Measurements from ENCODE around the gene TMEM120B.
"Not testable (repeated sequence)": the region's sequence is repeated elsewhere in the genome, so short reads cannot be mapped to it uniquely, and the experiment has no call there.

Gene TMEM120B

DNA sequence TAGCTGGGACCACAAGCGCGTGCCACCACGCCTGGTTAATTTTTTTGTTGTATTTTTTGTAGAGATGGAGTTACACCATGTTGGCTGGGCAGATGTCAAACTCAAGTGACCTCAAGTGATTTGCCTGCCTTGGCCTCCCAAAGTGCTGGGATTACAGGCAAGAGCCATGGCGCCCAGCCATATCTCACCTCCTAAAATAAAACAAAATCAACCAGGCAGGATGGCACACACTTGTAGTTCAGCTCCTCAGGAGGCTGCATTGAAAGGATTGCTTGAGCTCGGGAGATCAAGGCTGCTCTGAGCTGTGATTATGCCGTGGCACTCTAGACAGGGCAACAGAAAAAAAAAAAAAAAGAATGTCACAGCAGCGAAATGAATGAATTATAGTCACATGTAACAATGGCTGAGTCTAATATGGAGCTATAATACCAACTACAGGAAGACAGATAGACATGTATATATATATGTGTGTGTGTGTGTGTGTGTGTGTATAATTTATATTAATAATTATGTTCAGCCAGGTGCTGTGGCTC lies 19.3 kb upstream of the TMEM120B start:
- Mint-ChIP-seq H3K27ac (no peak overlapping the region), H3K36me3 (ENCODE audit: low read depth) (no peaks in the 10 kb centered on the region), H3K27me3 (ENCODE audit: low read depth) (peaks cover 2% of the 10 kb centered on the region), H3K9me3 (no peaks in the 10 kb centered on the region), H3K4me3 (no peak overlapping the region), H3K4me1 (ENCODE audit: low read depth) (peaks cover 2% of the 10 kb centered on the region)
- DNase-seq (ENCODE audit: low spot score): no peak

DNA sequence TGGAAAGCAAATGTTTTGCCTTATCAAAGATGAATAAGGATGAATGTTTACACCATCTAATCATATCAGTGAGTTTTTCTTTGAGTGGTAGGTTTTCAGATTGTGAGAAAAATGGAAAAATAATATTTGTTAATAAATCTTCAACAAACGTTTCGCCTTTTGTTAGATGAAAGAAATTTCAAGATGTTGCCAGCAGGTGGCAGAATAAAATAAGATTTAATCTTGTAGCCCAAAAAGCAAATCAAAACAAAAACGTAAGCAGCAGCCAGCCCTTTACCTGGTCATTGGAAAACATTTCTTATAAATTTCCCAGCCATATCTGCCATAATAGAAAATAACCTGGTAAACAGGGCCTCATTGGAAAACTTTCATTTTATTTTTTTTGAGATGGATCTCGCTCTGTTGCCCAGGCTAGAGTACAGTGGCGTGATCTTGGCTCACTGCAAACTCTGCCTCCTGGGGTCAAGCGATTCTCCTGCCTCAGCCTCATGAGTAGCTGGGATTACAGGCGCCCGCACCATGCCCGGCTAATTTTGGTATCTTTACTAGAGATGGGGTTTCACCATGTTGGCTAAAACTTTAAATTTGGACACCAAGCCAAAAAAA lies 15.4 kb upstream of the TMEM120B start:
- H3K36me3 Mint-ChIP-seq (ENCODE audit: low read depth): no peaks in the 10 kb centered on the region
- H3K4me1 Mint-ChIP-seq (ENCODE audit: low read depth): no peaks in the 10 kb centered on the region
- no peak overlapping the region for H3K4me3 Mint-ChIP-seq
- H3K27me3 Mint-ChIP-seq (ENCODE audit: low read depth): peaks cover 5% of the 10 kb centered on the region
- no peak for DNase-seq (ENCODE audit: low spot score)
- H3K27ac Mint-ChIP-seq: no peak overlapping the region
- H3K9me3 Mint-ChIP-seq: no peaks in the 10 kb centered on the region

DNA sequence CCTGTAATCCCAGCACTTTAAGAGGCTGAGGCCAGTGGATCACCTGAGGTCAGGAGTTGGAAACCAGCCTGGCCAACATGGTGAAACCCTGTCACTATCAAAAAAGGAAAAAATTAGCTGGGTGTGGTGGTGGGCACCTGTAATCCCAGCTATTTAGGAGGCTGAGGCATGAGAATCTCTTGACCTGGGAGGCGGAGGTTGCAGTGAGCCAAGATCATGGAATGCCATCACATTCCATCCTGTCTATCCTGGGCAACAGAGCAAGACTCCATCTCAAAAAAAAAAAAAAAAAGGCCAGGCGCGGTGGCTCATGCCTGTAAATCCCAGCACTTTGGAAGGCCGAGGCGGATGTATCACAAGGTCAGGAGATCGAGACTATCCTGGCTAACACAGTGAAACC lies 14.7 kb upstream of the TMEM120B start:
- not testable (repeated sequence) for H3K36me3 Mint-ChIP-seq (ENCODE audit: low read depth); H3K27me3 Mint-ChIP-seq (ENCODE audit: low read depth); H3K9me3 Mint-ChIP-seq; H3K27ac Mint-ChIP-seq; H3K4me3 Mint-ChIP-seq; DNase-seq (ENCODE audit: low spot score); H3K4me1 Mint-ChIP-seq (ENCODE audit: low read depth)

DNA sequence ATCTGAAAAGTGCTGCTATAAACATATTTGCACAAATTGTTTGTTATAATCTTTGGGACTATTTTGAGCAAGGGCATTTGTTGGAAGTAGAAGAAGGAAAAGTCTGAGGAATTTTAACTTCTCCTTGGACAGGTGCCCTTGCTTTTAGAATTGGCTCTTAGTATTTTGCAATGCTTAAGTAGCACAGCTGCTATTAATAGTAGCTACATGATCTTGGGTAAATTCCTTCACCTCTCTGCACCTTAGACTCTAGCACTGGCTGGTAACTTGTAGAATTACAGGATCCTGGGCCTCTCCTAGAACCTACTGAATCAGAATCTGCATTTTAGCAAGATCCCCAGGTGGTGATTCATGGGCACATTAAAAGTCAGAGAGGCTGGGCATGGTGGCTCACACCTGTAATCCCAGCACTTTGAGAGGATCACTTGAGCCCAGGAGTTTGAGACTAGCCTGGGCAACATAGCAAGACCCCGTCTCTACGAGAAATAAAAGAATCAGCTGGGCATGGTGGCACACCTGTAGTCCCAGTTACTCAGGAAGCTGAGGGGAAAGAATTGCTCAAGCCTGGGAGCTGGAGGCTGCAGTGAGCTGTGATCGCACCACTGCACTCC lies 10.8 kb upstream of the TMEM120B start:
- no peak for DNase-seq (ENCODE audit: low spot score)
- Mint-ChIP-seq H3K27ac (no peak overlapping the region), H3K4me1 (ENCODE audit: low read depth) (no peaks in the 10 kb centered on the region), H3K36me3 (ENCODE audit: low read depth) (no peaks in the 10 kb centered on the region), H3K27me3 (ENCODE audit: low read depth) (peaks cover 12% of the 10 kb centered on the region), H3K4me3 (no peak overlapping the region), H3K9me3 (peaks cover 5% of the 10 kb centered on the region)

DNA sequence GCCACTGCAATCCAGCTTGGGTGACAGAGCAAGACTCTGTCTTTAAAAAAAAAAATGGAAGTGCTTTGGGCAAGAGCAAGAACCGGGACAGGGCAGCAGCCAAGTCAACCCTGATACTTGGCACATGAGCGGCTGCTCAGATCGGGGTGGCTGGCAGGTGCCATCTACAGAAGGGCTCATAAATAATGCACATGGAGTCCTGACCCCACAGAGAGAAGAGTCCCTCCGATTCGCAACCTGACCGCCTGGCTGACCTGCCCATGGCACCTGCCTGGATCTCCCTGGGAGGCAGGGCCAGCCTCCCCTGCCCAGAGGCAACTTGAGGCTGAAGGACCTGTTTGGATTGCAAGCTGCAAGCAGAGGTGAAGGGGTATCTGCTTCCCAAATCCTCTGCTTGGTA lies 9.6 kb upstream of the TMEM120B start:
- peaks cover 5% of the 10 kb centered on the region for H3K9me3 Mint-ChIP-seq
- H3K27ac Mint-ChIP-seq: no peak overlapping the region
- no peak for DNase-seq (ENCODE audit: low spot score)
- no peaks in the 10 kb centered on the region for H3K4me1 Mint-ChIP-seq (ENCODE audit: low read depth)
- no peaks in the 10 kb centered on the region for H3K36me3 Mint-ChIP-seq (ENCODE audit: low read depth)
- peaks cover 12% of the 10 kb centered on the region for H3K27me3 Mint-ChIP-seq (ENCODE audit: low read depth)
- no peak overlapping the region for H3K4me3 Mint-ChIP-seq

DNA sequence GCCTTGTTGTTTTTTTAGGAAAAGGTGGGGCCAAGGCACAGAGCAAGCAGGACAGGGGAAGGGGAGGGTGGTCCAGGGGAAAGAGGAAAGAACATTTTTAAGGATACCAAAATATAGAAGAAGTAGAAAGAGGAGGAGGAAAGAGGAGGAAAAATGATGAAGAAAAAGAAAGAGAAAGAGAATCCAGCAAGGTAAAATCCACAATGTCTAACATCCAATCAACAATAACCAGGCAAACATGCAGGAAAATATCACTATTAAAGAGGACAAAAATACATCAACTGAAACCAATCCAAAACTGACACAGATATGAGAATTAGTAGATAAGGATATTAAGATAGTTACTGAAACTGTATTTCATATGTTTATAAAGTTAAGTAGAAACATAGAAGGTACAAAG lies 7.0 kb upstream of the TMEM120B start:
- H3K27me3 Mint-ChIP-seq (ENCODE audit: low read depth): peaks cover 12% of the 10 kb centered on the region
- no peak overlapping the region for H3K4me3 Mint-ChIP-seq
- H3K4me1 Mint-ChIP-seq (ENCODE audit: low read depth): no peaks in the 10 kb centered on the region
- no peaks in the 10 kb centered on the region for H3K36me3 Mint-ChIP-seq (ENCODE audit: low read depth)
- H3K9me3 Mint-ChIP-seq: peaks cover 5% of the 10 kb centered on the region
- no peak for DNase-seq (ENCODE audit: low spot score)
- no peak overlapping the region for H3K27ac Mint-ChIP-seq

DNA sequence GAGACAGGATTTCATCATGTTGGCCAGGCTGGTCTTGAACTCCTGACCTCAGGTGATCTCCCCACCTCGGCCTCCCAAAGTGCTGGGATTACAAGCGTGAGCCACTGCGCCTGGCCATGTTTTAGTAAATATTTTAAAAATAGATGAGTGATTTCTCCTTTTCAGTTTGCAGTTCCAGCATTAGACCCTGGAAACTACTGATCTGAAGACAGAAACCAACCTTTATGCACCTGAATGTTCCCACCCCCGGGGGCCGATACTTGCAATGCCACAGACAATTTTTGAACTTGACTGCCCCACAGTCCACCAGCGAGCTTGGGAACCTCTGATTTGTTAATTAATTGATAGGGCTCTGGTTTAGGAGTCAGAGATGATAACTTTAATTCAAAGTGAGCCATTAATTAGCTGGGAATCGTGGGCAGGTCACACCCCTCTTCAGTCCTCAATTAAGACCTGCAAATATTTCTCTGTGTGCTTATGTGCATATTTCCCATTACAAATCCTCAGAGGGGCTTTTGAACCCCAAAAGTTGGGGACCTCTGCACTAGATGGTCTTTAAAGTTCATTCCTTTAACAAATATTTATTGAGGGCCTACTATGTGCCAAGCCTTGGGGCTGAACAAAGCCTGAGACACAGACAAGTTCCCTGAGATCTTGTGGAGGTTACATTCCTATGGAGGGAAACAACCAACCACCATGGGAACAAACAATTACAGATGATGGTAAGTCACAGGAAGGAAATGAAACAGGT lies 4.1 kb upstream of the TMEM120B start:
- peaks cover 9% of the 10 kb centered on the region for H3K27me3 Mint-ChIP-seq (ENCODE audit: low read depth)
- no peaks in the 10 kb centered on the region for H3K36me3 Mint-ChIP-seq (ENCODE audit: low read depth)
- H3K9me3 Mint-ChIP-seq: peaks cover 5% of the 10 kb centered on the region
- H3K4me3 Mint-ChIP-seq: no peak overlapping the region
- DNase-seq (ENCODE audit: low spot score): no peak
- H3K4me1 Mint-ChIP-seq (ENCODE audit: low read depth): peaks cover 6% of the 10 kb centered on the region
- no peak overlapping the region for H3K27ac Mint-ChIP-seq

DNA sequence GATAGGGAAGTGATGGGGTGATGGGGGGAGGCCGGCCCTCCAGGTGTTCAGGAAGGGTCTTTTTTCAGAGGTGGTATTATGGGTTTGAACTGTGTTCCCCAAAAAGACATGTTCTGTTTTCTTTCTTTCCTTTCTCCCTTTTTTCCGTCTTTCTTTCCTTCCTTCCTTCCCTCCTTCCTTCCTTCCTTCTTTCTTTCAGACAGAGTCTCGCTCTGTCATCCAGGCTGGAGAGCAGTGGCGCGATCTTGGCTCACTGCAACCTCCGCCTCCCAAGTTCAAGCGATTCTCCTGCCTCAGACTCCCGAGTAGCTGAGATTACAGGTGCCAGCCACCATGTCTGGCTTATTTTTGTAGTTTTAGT lies 3.5 kb upstream of the TMEM120B start:
- not testable (repeated sequence) for H3K27ac Mint-ChIP-seq; H3K27me3 Mint-ChIP-seq (ENCODE audit: low read depth); H3K36me3 Mint-ChIP-seq (ENCODE audit: low read depth); DNase-seq (ENCODE audit: low spot score); H3K4me3 Mint-ChIP-seq; H3K9me3 Mint-ChIP-seq; H3K4me1 Mint-ChIP-seq (ENCODE audit: low read depth)

DNA sequence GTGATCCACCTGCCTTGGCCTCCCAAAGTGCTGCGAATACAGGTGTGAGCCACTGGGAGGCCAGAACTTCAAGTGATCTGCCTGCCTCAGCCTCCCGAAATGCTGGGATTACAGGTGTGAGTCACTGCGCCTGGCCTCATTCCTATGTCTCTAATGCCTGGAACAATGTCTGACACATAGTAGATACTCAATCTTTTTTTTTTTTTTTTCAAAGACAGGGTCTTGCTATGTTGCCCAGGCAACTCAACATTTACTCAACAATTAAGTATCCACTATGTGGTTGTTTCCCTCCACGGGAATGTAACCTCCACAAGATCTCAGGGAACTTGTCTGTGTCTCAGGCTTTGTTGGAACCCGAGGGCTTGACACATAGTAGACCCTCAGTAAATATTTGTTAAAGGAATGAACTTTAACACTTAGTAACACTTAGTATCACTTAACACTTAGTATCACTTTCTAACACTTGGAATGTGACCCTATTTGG lies 3.0 kb upstream of the TMEM120B start:
- no peak overlapping the region for H3K27ac Mint-ChIP-seq
- DNase-seq (ENCODE audit: low spot score): no peak
- no peak overlapping the region for H3K4me3 Mint-ChIP-seq
- peaks cover 10% of the 10 kb centered on the region for H3K4me1 Mint-ChIP-seq (ENCODE audit: low read depth)
- H3K36me3 Mint-ChIP-seq (ENCODE audit: low read depth): no peaks in the 10 kb centered on the region
- peaks cover 5% of the 10 kb centered on the region for H3K9me3 Mint-ChIP-seq
- H3K27me3 Mint-ChIP-seq (ENCODE audit: low read depth): peaks cover 9% of the 10 kb centered on the region

DNA sequence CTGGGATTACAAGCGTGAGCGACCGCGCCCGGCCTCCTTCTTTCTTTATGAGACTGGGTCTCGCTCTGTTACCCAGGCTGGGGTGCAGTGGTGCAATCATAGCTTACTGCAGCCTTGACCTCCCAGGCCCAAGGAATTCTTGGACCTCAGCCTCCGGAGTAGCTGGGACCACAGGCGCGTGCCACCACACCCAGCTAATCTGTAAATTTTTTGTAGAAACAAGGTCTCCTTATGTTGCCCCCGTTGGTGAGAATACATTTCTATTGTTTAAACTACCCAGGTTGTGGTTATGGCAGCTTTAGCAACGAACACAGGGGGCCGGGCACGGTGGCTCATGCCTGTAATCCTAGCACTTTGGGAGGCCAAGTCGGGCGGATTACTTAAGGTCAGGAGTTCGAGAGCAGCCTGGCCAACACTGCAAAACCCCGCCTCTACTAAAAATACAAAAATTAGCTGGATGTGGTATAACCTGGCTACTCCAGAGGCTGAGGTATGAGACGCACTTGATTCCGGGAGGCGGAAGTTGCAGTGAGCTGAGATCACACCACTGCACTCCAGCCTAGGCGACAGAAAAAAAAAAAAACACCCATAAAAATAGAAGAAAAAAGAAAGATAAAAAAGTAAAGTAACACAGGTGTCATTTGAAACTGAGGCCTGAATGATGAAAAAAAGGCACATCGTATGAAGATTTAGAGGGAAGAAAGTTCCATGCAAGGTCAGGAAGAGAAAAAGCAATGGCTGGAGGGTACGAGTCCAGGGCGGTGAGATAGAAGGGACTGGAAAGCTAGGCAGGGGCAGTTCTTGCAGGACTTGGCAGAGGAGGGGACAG lies 977 bp upstream of the TMEM120B start:
- Mint-ChIP-seq H3K4me3 (peak overlapping the region; percentile 91), H3K4me1 (ENCODE audit: low read depth) (peaks cover 10% of the 10 kb centered on the region), H3K36me3 (ENCODE audit: low read depth) (no peaks in the 10 kb centered on the region), H3K27ac (peak overlapping the region; percentile 93), H3K27me3 (ENCODE audit: low read depth) (no peaks in the 10 kb centered on the region), H3K9me3 (no peaks in the 10 kb centered on the region)
- no peak for DNase-seq (ENCODE audit: low spot score)

DNA sequence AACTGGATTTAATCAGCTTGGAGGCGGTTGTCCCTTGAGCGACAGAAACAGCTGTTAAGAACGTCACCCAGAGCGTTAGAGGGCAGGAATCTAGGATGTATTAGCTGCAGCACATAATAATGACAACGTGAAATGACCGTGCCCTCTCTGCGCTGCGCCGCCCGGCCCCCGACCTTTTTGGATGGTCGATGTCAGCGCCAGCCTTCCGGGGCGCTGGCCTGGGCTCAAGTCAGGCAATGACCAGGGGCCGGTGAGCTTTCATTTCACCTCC lies 427 bp upstream of the TMEM120B start:
- Mint-ChIP-seq H3K27me3 (ENCODE audit: low read depth) (no peaks in the 10 kb centered on the region), H3K9me3 (no peaks in the 10 kb centered on the region), H3K36me3 (ENCODE audit: low read depth) (no peaks in the 10 kb centered on the region), H3K27ac (peak overlapping the region; percentile 93), H3K4me3 (peak overlapping the region; percentile 91), H3K4me1 (ENCODE audit: low read depth) (peaks cover 10% of the 10 kb centered on the region)
- peak; percentile 8 for DNase-seq (ENCODE audit: low spot score)

DNA sequence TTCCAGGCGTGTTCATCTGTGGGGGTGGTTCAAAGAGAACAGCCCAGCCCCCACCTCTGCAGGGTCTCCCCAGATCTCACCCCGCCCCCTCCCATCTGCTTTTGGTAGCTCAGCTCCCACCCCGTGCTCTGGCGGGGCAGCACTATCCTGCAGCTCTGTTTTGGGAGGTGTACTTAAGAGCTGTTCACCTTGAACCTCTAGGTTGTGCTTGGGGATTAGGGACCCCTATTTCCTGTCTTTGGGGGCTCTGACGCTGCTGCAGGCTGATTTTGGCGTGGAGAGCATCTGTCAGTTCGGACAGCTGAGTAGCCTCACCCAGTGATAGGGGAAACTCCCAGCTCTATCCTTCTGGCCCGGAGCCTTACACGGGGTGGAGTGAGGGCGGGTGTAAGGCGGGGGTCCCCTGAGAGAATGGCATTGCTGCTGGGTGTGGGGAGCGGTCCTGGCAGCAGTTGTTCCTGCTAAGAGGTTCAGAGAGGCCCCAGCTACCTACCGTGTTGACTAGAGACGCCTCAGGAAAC lies 765 bp downstream of the TMEM120B start:
- Mint-ChIP-seq H3K9me3 (no peaks in the 10 kb centered on the region), H3K36me3 (ENCODE audit: low read depth) (no peaks in the 10 kb centered on the region), H3K4me1 (ENCODE audit: low read depth) (peaks cover 10% of the 10 kb centered on the region), H3K27me3 (ENCODE audit: low read depth) (no peaks in the 10 kb centered on the region), H3K27ac (peak overlapping the region; percentile 63), H3K4me3 (peak overlapping the region; percentile 81)
- no peak for DNase-seq (ENCODE audit: low spot score)

DNA sequence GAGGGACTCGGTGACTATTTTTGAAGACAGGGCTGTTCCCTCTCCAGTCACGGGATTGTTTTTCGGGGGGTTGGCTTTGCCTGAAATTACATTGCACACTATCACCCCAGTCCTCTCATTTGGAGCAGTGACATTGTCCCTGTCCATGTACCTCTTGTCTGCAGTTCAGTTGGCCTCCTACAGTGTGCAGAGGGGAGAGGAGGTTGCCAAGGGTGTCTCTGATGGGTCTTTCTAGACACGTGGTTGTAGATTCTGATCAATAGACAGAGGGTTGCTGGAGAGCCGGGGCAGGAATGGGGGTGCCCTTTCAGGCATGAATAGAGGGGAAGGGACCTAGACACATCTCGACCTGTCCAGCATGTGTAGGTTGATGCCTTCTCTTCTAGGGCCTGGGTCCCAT lies 1.2 kb downstream of the TMEM120B start:
- H3K27ac Mint-ChIP-seq: peak overlapping the region; percentile 35
- peaks cover 11% of the 10 kb centered on the region for H3K4me1 Mint-ChIP-seq (ENCODE audit: low read depth)
- H3K4me3 Mint-ChIP-seq: peak overlapping the region; percentile 81
- H3K27me3 Mint-ChIP-seq (ENCODE audit: low read depth): no peaks in the 10 kb centered on the region
- no peaks in the 10 kb centered on the region for H3K9me3 Mint-ChIP-seq
- DNase-seq (ENCODE audit: low spot score): no peak
- H3K36me3 Mint-ChIP-seq (ENCODE audit: low read depth): peaks cover 2% of the 10 kb centered on the region

DNA sequence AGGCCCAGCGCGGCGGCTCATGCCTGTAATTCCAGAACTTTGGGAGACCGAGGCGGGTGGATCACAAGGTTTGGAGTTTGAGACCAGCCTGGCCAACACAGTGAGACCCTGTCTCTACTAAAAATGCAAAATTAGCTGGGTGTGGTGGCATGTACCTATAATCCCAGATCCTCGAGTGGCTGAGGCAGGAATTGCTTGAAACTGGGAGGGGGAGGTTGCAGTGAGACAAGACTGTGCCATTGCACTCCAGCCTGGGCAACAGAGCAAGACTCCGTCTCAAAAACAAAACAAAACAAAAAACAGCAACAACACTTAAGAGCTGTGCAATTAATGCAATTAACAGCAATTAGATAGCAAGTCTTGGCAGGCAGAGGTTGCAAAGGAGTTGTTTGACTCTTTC lies 2.5 kb downstream of the TMEM120B start:
- H3K27ac Mint-ChIP-seq; H3K9me3 Mint-ChIP-seq; H3K36me3 Mint-ChIP-seq (ENCODE audit: low read depth); H3K4me3 Mint-ChIP-seq; H3K27me3 Mint-ChIP-seq (ENCODE audit: low read depth); DNase-seq (ENCODE audit: low spot score): not testable (repeated sequence)
- H3K4me1 Mint-ChIP-seq (ENCODE audit: low read depth): peaks cover 14% of the 10 kb centered on the region
